Spinal cord (tissue), 10 donors: ENCODE results near the gene GC. TPM values are rescaled to one million over a fixed set of nuclear protein-coding genes. Genes with fewer than 3 reads are reported as not detected.
"Not testable (repeated sequence)": the region's sequence is repeated elsewhere in the genome, so short reads cannot be mapped to it uniquely, and the experiment has no call there.

Source experiments
- DNase-seq, 6 donors: peaks; one replicate each; pipeline versions ENCODE4 v3.0.0 to v3.0.0-alpha.2; 2013 to 2015; ENCODE audit warnings: low spot score in 6 of 6, low read depth in 4 of 6
- H3K27ac ChIP-seq: one replicate; pipeline ENCODE4 v1.5.1; 2013; ENCODE audit warnings: low read depth, low read length, control low read depth
- H3K27me3 ChIP-seq: one replicate; pipeline ENCODE4 v1.6.1; 2013; ENCODE audit warnings: low read length; ENCODE audit not compliant: control insufficient read depth, insufficient read depth
- H3K36me3 ChIP-seq: one replicate; pipeline ENCODE4 v1.6.1; 2013; ENCODE audit warnings: low read length; ENCODE audit not compliant: control insufficient read depth, insufficient read depth
- H3K4me1 ChIP-seq: one replicate; pipeline ENCODE4 v1.6.1; 2013; ENCODE audit warnings: low read length; ENCODE audit not compliant: control insufficient read depth, insufficient read depth
- H3K4me3 ChIP-seq: one replicate; pipeline ENCODE4 v1.5.1; 2013; ENCODE audit warnings: low read depth, low read length, control low read depth
- H3K9me3 ChIP-seq: one replicate; pipeline ENCODE4 v1.6.1; 2013; ENCODE audit warnings: low read length; ENCODE audit not compliant: control insufficient read depth, insufficient read depth
- WGBS: methylation state at CpG from one replicate; pipeline ENCODE4 v1.1.5; 2013; ENCODE audit warnings: missing lambda C conversion rate; ENCODE audit not compliant: insufficient coverage; 5-methylcytosine and 5-hydroxymethylcytosine counted together
- polyA plus RNA-seq, 2 donors: library from polyadenylated mRNA; unstranded; fragments of 120-200 nt; gene quantifications; one replicate each; pipeline ENCODE4 v1.2.1, GENCODE V29; 2013; ENCODE audit not compliant: insufficient read length in 2 of 2
- total RNA-seq, 2 donors: library from RNA; depleted of rRNA in 1 of 2; stranded (reverse); fragments of 120-200 nt in 1 of 2; fragments of >200 nt in 1 of 2; gene quantifications; one replicate each; pipeline versions ENCODE4 v1.2.3 to v1.2.4, GENCODE V29; 2013 to 2014
- donor health status: healthy.

Gene GC
- total and polyA plus RNA-seq, 4 donors: 0.77 to 1.1 (median 0.77) TPM; not detected in 1

DNA sequence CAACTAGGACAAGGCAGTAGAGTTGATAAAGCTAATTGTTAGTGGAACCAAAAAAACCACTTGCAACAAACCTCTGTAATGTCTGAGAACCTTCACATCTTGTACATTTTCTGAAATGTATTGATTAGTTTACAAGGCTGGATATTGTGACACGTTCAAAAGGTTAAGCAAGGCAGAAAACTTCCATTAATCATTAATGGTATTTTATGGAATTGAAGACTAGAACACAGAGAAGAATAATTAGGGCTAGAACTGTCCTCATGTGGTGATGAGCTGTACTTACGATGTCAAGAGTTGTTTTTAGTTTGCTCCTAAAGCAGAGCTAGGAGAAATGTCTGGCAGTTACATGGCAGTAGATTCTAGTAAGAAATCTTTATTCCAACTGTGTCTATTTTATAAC is 12.3 kb downstream of the GC start:
- H3K27me3 ChIP-seq: no peaks in the 10 kb centered on the region
- no CpG with 5 or more reads among the region's 2 CpGs for WGBS
- H3K9me3 ChIP-seq: no peaks in the 10 kb centered on the region
- DNase-seq: no peak
- H3K4me1 ChIP-seq: no peaks in the 10 kb centered on the region
- no peaks in the 10 kb centered on the region for H3K36me3 ChIP-seq
- no peak overlapping the region for H3K27ac ChIP-seq
- no peak overlapping the region for H3K4me3 ChIP-seq

DNA sequence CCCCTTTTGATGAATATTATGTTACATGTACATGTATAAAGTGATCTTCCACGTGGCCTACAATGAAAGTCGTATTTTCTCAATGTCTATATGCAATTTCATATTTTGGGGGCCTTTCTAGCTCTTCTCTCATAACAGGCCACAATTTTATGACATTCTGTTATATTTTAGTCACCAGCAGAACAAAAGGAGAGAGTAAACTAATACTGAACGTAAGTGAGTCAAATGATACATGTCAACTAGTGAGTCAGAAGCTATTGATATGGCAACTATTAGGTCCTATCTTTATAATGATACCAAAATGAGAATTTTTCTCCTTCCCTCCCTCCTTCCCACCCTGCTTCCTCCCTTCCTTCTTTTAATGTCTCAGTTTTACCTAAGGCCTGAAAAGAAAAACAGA is 14.4 kb downstream of the GC start:
- H3K9me3 ChIP-seq: no peaks in the 10 kb centered on the region
- no peaks in the 10 kb centered on the region for H3K36me3 ChIP-seq
- H3K4me3 ChIP-seq: no peak overlapping the region
- H3K27me3 ChIP-seq: no peaks in the 10 kb centered on the region
- no peaks in the 10 kb centered on the region for H3K4me1 ChIP-seq
- no peak for DNase-seq
- no CpG with 5 or more reads among the region's 3 CpGs for WGBS
- no peak overlapping the region for H3K27ac ChIP-seq

DNA sequence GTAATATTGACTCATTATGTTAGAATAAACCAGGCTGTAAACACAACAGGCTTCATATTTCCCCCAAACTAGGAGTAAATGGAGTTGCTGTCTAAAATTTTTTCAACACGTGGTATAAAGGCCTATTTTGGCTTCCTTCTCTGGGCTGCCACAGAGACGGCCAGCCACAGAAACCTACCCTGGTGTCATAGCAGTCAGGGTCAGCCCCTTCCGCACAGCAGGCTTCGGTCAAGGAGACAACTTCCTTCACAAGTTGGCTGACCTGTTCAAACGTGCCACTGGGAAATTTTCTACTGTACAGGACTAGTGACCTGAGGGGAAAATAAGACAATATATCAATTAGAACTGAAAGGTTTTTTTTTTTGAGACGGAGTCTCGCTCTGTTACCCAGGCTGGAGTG is 15.8 kb downstream of the GC start:
- Histone ChIP-seq H3K27me3 (no peaks in the 10 kb centered on the region), H3K4me3 (no peak overlapping the region), H3K9me3 (no peaks in the 10 kb centered on the region), H3K4me1 (no peaks in the 10 kb centered on the region), H3K27ac (no peak overlapping the region), H3K36me3 (no peaks in the 10 kb centered on the region)
- 84% methylated on average over 4 of the region's 7 CpGs for WGBS
- DNase-seq: no peak

DNA sequence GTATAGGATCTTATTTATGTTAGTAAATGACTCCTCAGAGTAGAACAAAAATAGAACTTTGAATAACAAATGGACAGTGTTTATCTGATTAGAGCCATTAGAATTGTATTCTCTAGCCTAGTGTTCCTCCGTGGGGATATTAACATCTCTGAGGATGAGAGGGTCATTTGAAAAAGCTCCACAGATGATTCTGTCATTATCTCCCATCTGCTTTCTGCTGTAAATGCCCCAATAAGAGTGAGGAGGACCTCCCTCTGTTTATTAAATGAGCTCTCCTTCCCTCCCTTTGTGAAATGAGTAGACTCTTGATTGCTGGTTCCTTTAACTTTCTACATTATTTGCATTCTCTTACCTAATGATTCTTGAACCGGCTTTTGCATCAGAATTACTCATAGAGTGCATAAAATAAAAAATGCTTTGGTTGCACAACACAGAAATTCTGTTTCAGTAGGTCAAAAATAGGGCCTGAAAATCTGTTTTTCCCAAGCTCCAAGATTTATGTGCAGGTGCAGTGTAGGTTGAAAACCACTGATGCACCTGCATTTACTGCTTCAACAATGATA is 18.0 kb downstream of the GC start:
- WGBS: no CpG with 5 or more reads among the region's 2 CpGs

DNA sequence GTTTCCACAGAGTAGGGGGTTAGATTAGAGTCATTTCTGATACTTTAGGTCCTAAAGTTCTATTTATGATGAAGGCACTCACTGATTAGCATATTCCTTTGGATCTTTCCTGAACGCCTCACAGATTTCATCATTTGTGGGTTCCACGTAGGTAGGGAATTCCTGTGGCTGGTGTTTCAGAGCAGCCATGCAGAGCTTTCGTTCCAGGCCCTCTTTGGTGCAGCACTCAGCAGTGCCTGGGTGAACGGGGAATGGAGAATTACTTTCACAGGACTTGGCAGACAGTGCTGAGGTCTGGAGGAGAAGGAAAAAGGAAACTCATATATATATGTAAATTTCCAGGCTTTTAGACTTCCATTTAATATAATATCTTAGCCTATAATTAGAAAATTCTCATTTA is 18.5 kb downstream of the GC start:
- Histone ChIP-seq H3K27ac (no peak overlapping the region), H3K4me3 (no peak overlapping the region), H3K27me3 (no peaks in the 10 kb centered on the region), H3K4me1 (no peaks in the 10 kb centered on the region), H3K9me3 (no peaks in the 10 kb centered on the region), H3K36me3 (no peaks in the 10 kb centered on the region)
- 80% methylated on average over 1 of the region's 4 CpGs for WGBS
- no peak for DNase-seq

More for the DNA sequence above, 18.0 kb downstream of the GC start:
- Histone ChIP-seq H3K4me3 (no peak overlapping the region), H3K36me3 (no peaks in the 10 kb centered on the region), H3K4me1 (no peaks in the 10 kb centered on the region), H3K27me3 (no peaks in the 10 kb centered on the region), H3K27ac (no peak overlapping the region), H3K9me3 (no peaks in the 10 kb centered on the region)
- peak in 1 of 6 donors; percentile 56 for DNase-seq

DNA sequence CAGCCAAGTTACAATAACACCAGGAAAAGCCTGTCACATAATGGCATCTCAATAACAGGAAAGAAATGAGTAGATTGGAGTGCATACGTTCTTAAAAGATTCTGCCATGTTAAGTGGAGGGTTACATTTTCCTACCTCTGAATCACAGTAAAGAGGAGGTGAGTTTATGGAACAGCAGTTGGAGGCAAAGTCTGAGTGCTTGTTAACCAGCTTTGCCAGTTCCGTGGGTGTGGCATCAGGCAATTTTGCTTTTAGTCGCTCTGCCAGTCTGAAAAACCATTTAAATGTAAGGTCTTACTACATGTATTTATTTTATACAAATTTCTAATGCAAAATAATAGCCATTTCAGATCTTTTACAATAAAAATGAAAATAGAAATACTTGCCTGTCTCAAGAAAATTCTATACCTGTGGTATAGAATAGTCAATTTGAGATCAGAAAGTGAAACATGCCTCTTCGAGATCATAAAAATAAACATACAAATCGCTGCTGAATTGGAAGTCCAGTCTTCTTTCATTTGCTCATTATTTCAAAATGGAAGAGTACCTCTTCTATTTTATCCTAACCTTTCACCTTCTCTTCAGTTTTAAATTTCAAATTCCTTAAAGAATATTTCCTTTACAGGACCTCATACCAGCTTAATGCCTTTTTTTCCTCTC is 31.4 kb downstream of the GC start:
- H3K4me3 ChIP-seq: no peak overlapping the region
- H3K27ac ChIP-seq: no peak overlapping the region
- 83% methylated on average over 1 of the region's 5 CpGs for WGBS

DNA sequence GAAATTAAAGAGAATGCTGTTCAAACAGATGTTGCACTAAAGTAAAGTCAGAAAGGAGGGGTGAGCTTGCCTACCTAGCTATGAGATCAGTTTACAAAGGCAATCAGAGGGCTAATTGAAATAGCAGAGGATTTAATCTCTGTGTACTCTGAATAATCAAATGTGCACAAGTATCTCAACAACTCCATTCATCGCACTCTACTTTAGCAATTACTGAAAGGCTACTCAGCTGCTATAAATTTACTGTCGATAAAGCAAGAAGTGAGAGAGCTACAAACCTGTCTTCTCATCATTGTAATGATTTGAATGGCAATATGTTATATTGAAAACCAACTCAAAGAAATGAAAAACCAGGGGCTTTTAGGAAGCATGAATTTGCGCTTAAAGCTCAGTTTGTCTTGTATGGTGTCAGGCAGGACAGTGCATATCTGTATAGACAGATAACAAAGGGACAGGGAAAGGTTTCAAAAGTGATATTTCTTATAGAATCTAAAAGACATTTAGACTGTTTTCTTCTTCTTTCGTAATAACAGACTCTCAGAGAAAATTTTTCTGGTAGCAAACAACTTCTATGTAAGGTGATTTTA is 34.8 kb downstream of the GC start:
- no peak overlapping the region for H3K27ac ChIP-seq
- H3K4me3 ChIP-seq: no peak overlapping the region

More for the DNA sequence above, 31.4 kb downstream of the GC start:
- DNase-seq: no peak
- H3K4me1 ChIP-seq: no peaks in the 10 kb centered on the region
- no peaks in the 10 kb centered on the region for H3K9me3 ChIP-seq
- no peaks in the 10 kb centered on the region for H3K36me3 ChIP-seq
- no peaks in the 10 kb centered on the region for H3K27me3 ChIP-seq

DNA sequence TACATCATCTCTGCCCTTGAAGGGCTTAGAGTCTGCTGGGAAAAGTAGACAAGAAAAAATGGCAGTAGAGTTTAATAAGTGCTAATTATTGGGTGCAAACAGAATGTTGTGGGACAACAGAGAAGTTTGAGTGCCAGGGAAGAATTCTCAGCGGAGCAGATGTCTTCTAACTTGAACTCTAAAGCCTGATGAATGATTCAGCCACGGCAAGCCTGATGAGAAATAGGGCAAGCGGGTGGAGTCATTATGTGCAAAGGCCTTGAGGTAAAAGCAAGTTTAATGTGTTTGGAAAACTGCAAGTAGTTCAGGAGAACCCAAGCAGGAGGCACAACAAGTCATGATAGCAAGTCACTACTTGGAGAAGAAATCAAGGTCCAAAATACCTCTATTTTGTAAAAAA is 37.5 kb downstream of the GC start:
- Histone ChIP-seq H3K4me3 (no peak overlapping the region), H3K27ac (no peak overlapping the region), H3K27me3 (no peaks in the 10 kb centered on the region), H3K4me1 (no peaks in the 10 kb centered on the region), H3K9me3 (no peaks in the 10 kb centered on the region), H3K36me3 (no peaks in the 10 kb centered on the region)
- no peak for DNase-seq
- 86% methylated on average over 3 of the region's 3 CpGs for WGBS

More for the DNA sequence above, 34.8 kb downstream of the GC start:
- no CpG with 5 or more reads among the region's 4 CpGs for WGBS
- Histone ChIP-seq H3K27me3 (no peaks in the 10 kb centered on the region), H3K9me3 (no peaks in the 10 kb centered on the region), H3K36me3 (no peaks in the 10 kb centered on the region), H3K4me1 (no peaks in the 10 kb centered on the region)
- peak in 1 of 6 donors; percentile 9 for DNase-seq

DNA sequence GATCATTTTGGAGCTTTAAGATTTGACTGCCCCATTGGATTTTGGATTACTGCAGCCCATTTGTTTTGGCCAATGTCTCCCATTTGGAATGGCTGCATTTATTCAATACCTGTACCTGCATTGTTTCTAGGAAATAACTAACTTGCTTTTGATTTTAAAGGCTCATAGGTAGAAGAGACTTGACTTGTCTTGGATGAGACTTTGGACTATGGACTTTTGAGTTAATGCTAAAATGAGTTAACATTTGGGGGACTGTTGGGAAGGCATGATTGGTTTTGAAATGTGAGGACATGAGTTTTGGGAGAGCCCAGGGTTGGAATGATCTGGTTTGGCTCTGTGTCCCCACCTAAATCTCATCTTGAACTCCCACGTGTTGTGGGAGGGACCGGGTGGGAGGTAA is 45.1 kb downstream of the GC start:
- H3K9me3 ChIP-seq, H3K4me1 ChIP-seq, H3K36me3 ChIP-seq, H3K27ac ChIP-seq, DNase-seq, H3K4me3 ChIP-seq, H3K27me3 ChIP-seq: not testable (repeated sequence)
- WGBS: no CpG with 5 or more reads among the region's 2 CpGs

DNA sequence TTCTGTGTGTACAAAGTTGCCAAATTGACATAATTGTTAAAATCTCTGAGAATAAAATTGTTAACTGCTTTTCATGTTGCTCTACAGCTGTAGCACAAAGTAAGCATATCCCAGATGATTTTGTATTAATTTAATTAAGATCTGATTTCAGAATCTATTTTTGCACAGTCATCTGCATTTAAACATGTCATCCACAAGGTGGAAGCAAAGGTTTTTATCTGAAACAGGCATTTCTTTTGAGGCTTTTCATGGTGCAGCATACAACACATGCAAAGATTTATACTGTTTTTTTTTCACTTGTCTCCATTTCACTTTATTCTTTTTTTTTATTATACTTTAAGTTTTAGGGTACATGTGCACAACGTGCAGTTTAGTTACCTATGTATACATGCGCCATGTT is 51.2 kb downstream of the GC start:
- no CpG with 5 or more reads among the region's 2 CpGs for WGBS
- H3K9me3 ChIP-seq: no peaks in the 10 kb centered on the region
- H3K27me3 ChIP-seq: no peaks in the 10 kb centered on the region
- H3K27ac ChIP-seq: no peak overlapping the region
- no peaks in the 10 kb centered on the region for H3K36me3 ChIP-seq
- H3K4me1 ChIP-seq: no peaks in the 10 kb centered on the region
- DNase-seq: peak in 5 of 6 donors; percentile 15 to 86 (median 20)
- no peak overlapping the region for H3K4me3 ChIP-seq
